ENCODE results near the gene TEX35. TPM values are rescaled to one million over a fixed set of nuclear protein-coding genes. Genes with fewer than 3 reads are reported as not detected.

Gene TEX35
- total RNA-seq, 1 donor from 2014 or later: not detected

GRCh38 chr1:178484698-178485225, 28.1 kb upstream of the TEX35 start:
- no peak for DNase-seq (ENCODE audit: low read depth, low spot score)
- Mint-ChIP-seq H3K36me3 (ENCODE audit: low read depth) (peaks cover 5% of the 10 kb centered on the region), H3K4me1 (peaks cover 5% of the 10 kb centered on the region), H3K27me3 (ENCODE audit: low read depth) (no peaks in the 10 kb centered on the region), H3K4me3 (no peak overlapping the region), H3K27ac (ENCODE audit: unreplicated experiment) (no peak overlapping the region), H3K9me3 (no peaks in the 10 kb centered on the region)
- no peak for TF ChIP-seq CTCF (conservative IDR thresholded peaks at IDR 0.05)

- Mint-ChIP-seq H3K27me3 (ENCODE audit: low read depth) (no peaks in the 10 kb centered on the region), H3K9me3 (no peaks in the 10 kb centered on the region), H3K27ac (ENCODE audit: unreplicated experiment) (no peak overlapping the region), H3K4me3 (no peak overlapping the region), H3K4me1 (peaks cover 5% of the 10 kb centered on the region), H3K36me3 (ENCODE audit: low read depth) (peaks cover 3% of the 10 kb centered on the region)
- no peak for DNase-seq (ENCODE audit: low read depth, low spot score)
- no peak for TF ChIP-seq CTCF (conservative IDR thresholded peaks at IDR 0.05)
These were observed 27.3 kb upstream of the TEX35 start for GRCh38 chr1:178485541-178485981.

GRCh38 chr1:178486100-178487069, 26.5 kb upstream of the TEX35 start:
- no peak for TF ChIP-seq CTCF (conservative IDR thresholded peaks at IDR 0.05)
- Mint-ChIP-seq H3K4me1 (peaks cover 5% of the 10 kb centered on the region), H3K9me3 (no peaks in the 10 kb centered on the region), H3K27me3 (ENCODE audit: low read depth) (no peaks in the 10 kb centered on the region), H3K36me3 (ENCODE audit: low read depth) (no peaks in the 10 kb centered on the region), H3K27ac (ENCODE audit: unreplicated experiment) (no peak overlapping the region), H3K4me3 (no peak overlapping the region)
- DNase-seq (ENCODE audit: low read depth, low spot score): no peak

- H3K4me1 Mint-ChIP-seq: peaks cover 5% of the 10 kb centered on the region
These were observed 25.8 kb upstream of the TEX35 start for GRCh38 chr1:178487070-178487615.

GRCh38 chr1:178488393-178488792, 24.5 kb upstream of the TEX35 start:
- Mint-ChIP-seq H3K4me3 (no peak overlapping the region), H3K27me3 (ENCODE audit: low read depth) (no peaks in the 10 kb centered on the region), H3K36me3 (ENCODE audit: low read depth) (no peaks in the 10 kb centered on the region), H3K4me1 (peaks cover 5% of the 10 kb centered on the region), H3K27ac (ENCODE audit: unreplicated experiment) (no peak overlapping the region), H3K9me3 (no peaks in the 10 kb centered on the region)
- TF ChIP-seq CTCF (conservative IDR thresholded peaks at IDR 0.05): no peak
- no peak for DNase-seq (ENCODE audit: low read depth, low spot score)

More at GRCh38 chr1:178487070-178487615, 25.8 kb upstream of the TEX35 start:
- H3K27me3 Mint-ChIP-seq (ENCODE audit: low read depth): no peaks in the 10 kb centered on the region
- TF ChIP-seq CTCF (conservative IDR thresholded peaks at IDR 0.05): no peak
- no peak overlapping the region for H3K27ac Mint-ChIP-seq (ENCODE audit: unreplicated experiment)
- no peak overlapping the region for H3K4me3 Mint-ChIP-seq
- no peak for DNase-seq (ENCODE audit: low read depth, low spot score)
- no peaks in the 10 kb centered on the region for H3K9me3 Mint-ChIP-seq
- H3K36me3 Mint-ChIP-seq (ENCODE audit: low read depth): no peaks in the 10 kb centered on the region

All from neural crest cell (in vitro differentiated cells).